ENCODE measurements around the gene ZNF350.

- TF ChIP-seq CTCF (IDR thresholded peaks at IDR 0.05) (no peak), POLR2A (IDR thresholded peaks at IDR 0.05) (no peak)
These were observed 24.0 kb upstream of the ZNF350 start for GRCh38 chr19:52010674-52011073.
